A673 (cell line): ENCODE measurements around the gene UPF1. TPM values are rescaled to one million over a fixed set of nuclear protein-coding genes. Genes with fewer than 3 reads are reported as not detected.

ENCODE experiments used
- BruUV-seq: library from RNA; stranded (reverse); fragments of 400-500 nt; replicated peaks from 2 replicates; lab custom pipeline; 2021; lab: Mats Ljungman, UMichigan
- CTCF ChIA-PET: fragments of 300-600 bp; sonication (Branson Sonifier 250); formaldehyde crosslinking; loops from one replicate; lab custom pipeline; 2022; ENCODE audit warnings: antibody characterized with exemption; lab: Charles Lee
- POLR2A ChIA-PET: fragments of 300-600 bp; sonication (Branson Sonifier 250); formaldehyde crosslinking; loops from one replicate; lab custom pipeline; 2022; ENCODE audit warnings: antibody characterized with exemption; ENCODE audit not compliant: low non-redundant PET; lab: Charles Lee
- DNase-seq: peaks from one replicate; pipeline ENCODE4 v3.0.0-alpha.2; 2015; ENCODE audit warnings: low spot score
- H3K27ac ChIP-seq: fragments of 200-600 bp; sonication (generic); 2 replicates; pipeline ENCODE4 v1.5.1; 2016; ENCODE audit warnings: mixed run types, low read depth, mild to moderate bottlenecking, mixed read lengths, antibody characterized with exemption, low read length; ENCODE audit not compliant: poor library complexity, severe bottlenecking
- H3K27me3 ChIP-seq: fragments of 200-600 bp; sonication (generic); replicated peaks from 2 replicates; pipeline ENCODE4 v1.6.1; 2017; ENCODE audit warnings: mixed run types, low read depth, mild to moderate bottlenecking, mixed read lengths, antibody characterized with exemption, low read length; ENCODE audit not compliant: insufficient read depth, poor library complexity
- H3K36me3 ChIP-seq: fragments of 200-600 bp; sonication (generic); 2 replicates; pipeline ENCODE4 v1.6.1; 2016; ENCODE audit warnings: mixed run types, mild to moderate bottlenecking, mixed read lengths, antibody characterized with exemption, low read length; ENCODE audit not compliant: insufficient read depth, poor library complexity, severe bottlenecking
- H3K4me1 ChIP-seq: fragments of 200-600 bp; sonication (generic); 2 replicates; pipeline ENCODE4 v1.6.1; 2017; ENCODE audit warnings: mixed run types, mild to moderate bottlenecking, mixed read lengths, antibody characterized with exemption, low read length; ENCODE audit not compliant: insufficient read depth, poor library complexity, severe bottlenecking
- H3K4me3 ChIP-seq: fragments of 200-600 bp; sonication (generic); 2 replicates; pipeline ENCODE4 v1.5.1; 2016; ENCODE audit warnings: low read depth, mixed run types, mild to moderate bottlenecking, mixed read lengths, low read length; ENCODE audit not compliant: poor library complexity, severe bottlenecking
- H3K9me3 ChIP-seq: fragments of 200-600 bp; sonication (generic); 2 replicates; pipeline ENCODE4 v1.6.1; 2016; ENCODE audit warnings: mixed run types, low read depth, mild to moderate bottlenecking, mixed read lengths, antibody characterized with exemption, low read length; ENCODE audit not compliant: poor library complexity, severe bottlenecking
- CTCF ChIP-seq: fragments of 300-800, 200-600 bp; sonication (generic); conservative IDR thresholded peaks from 2 replicates; pipeline ENCODE4 v1.5.1; 2017; ENCODE audit warnings: low read depth, mild to moderate bottlenecking, antibody characterized with exemption, low read length, moderate library complexity, mixed read lengths
- EZH2 ChIP-seq: fragments of 200-600 bp; sonication (generic); IDR thresholded peaks from 2 replicates; pipeline ENCODE4 v1.6.1; 2017; ENCODE audit warnings: borderline replicate concordance, low read depth, mild to moderate bottlenecking, mixed read lengths, antibody characterized with exemption, low read length; ENCODE audit not compliant: poor library complexity, severe bottlenecking
- intact Hi-C: fragments of 100-400 bp; cut with micrococcal nuclease; formaldehyde crosslinking; loops from one replicate; pipeline ENCODE4 v1.10.0; 2022; ENCODE audit not compliant: unreplicated experiment
- total RNA-seq: library from RNA; stranded (reverse); gene quantifications from 2 replicates; pipeline ENCODE4 v1.2.3, GENCODE V29; 2021

Gene UPF1
- total RNA-seq, 1 experiment from 2014 or later = 83.8 TPM

- Histone ChIP-seq H3K27me3 (no peaks in the 10 kb centered on the region), H3K27ac (no peak overlapping the region), H3K36me3 (peaks cover 95% of the 10 kb centered on the region), H3K9me3 (no peaks in the 10 kb centered on the region), H3K4me3 (no peak overlapping the region), H3K4me1 (no peaks in the 10 kb centered on the region)
- no TSS peak for BruUV-seq
- ChIA-PET CTCF (no interaction called here), POLR2A (no interaction called here)
- intact Hi-C loops = no loop called here
- DNase-seq = no peak
- TF ChIP-seq EZH2 = no peak
- TF ChIP-seq CTCF = no peak
Measured at GRCh38 chr19:18860725-18861124, 29.0 kb downstream of the UPF1 start.

GRCh38 chr19:18861235-18861634 lies 29.5 kb downstream of the UPF1 start:
- H3K27ac ChIP-seq = no peak overlapping the region
- no TSS peak for BruUV-seq
- ChIA-PET CTCF (no interaction called here), POLR2A (no interaction called here)
- peaks cover 95% of the 10 kb centered on the region for H3K36me3 ChIP-seq
- intact Hi-C loops = no loop called here
- H3K4me1 ChIP-seq = no peaks in the 10 kb centered on the region
- no peak for DNase-seq
- H3K9me3 ChIP-seq = no peaks in the 10 kb centered on the region
- H3K4me3 ChIP-seq = no peak overlapping the region
- TF ChIP-seq EZH2 (no peak), CTCF (no peak)
- no peaks in the 10 kb centered on the region for H3K27me3 ChIP-seq

GRCh38 chr19:18861917-18862316 lies 30.2 kb downstream of the UPF1 start:
- Histone ChIP-seq H3K27ac (no peak overlapping the region), H3K27me3 (no peaks in the 10 kb centered on the region), H3K4me1 (no peaks in the 10 kb centered on the region), H3K9me3 (no peaks in the 10 kb centered on the region), H3K36me3 (peaks cover 95% of the 10 kb centered on the region), H3K4me3 (no peak overlapping the region)
- TF ChIP-seq CTCF = no peak
- TF ChIP-seq EZH2 = no peak
- DNase-seq = no peak
- no TSS peak for BruUV-seq
- ChIA-PET POLR2A (no interaction called here), CTCF (no interaction called here)
- intact Hi-C loops = no loop called here
